CD14-positive monocyte (primary cell): ENCODE results near the gene TMEM116. TPM values are rescaled to one million over a fixed set of nuclear protein-coding genes. Genes with fewer than 3 reads are reported as not detected.

Source experiments
- DNase-seq, 3 donors: peaks; one replicate each; pipeline ENCODE4 v3.0.0-alpha.2; 2011 to 2022
- H2AFZ ChIP-seq: 2 replicates; pipeline ENCODE4 v1.6.0; 2012; ENCODE audit warnings: mild to moderate bottlenecking, low read depth, low read length, inconsistent platforms; ENCODE audit not compliant: insufficient read depth, poor library complexity, severe bottlenecking
- H3K27ac ChIP-seq, 2 donors: 1 replicate in 1 of 2; 2 replicates in 1 of 2; pipeline ENCODE4 v1.5.1; 2012 to 2013; ENCODE audit warnings: low read length in 2 of 2, control low read depth in 1 of 2, inconsistent platforms in 1 of 2, low read depth in 1 of 2, mild to moderate bottlenecking in 1 of 2
- H3K27me3 ChIP-seq, 2 donors: one replicate each; pipeline versions ENCODE4 v1.6.0 to v1.6.1; 2011 to 2013; ENCODE audit warnings: low read length in 2 of 2; ENCODE audit not compliant: control insufficient read depth in 2 of 2, insufficient read depth in 2 of 2
- H3K36me3 ChIP-seq, 2 donors: replicated peaks in 1 of 2; 1 replicate in 1 of 2; 2 replicates in 1 of 2; pipeline versions ENCODE4 v1.5.1 to v1.6.1; 2012 to 2013; ENCODE audit warnings: low read length in 2 of 2, control low read depth in 1 of 2, inconsistent platforms in 1 of 2, mild to moderate bottlenecking in 1 of 2; ENCODE audit not compliant: insufficient read depth in 2 of 2, control insufficient read depth in 1 of 2
- H3K4me1 ChIP-seq, 2 donors: 1 replicate in 1 of 2; 2 replicates in 1 of 2; pipeline versions ENCODE4 v1.5.1 to v1.6.1; 2012 to 2013; ENCODE audit warnings: low read length in 2 of 2, control low read depth in 1 of 2, inconsistent platforms in 1 of 2, mild to moderate bottlenecking in 1 of 2, moderate library complexity in 1 of 2; ENCODE audit not compliant: insufficient read depth in 2 of 2, control insufficient read depth in 1 of 2
- H3K4me2 ChIP-seq: replicated peaks from 2 replicates; pipeline ENCODE3; 2012; ENCODE audit warnings: low read length, moderate library complexity, mild to moderate bottlenecking; ENCODE audit not compliant: poor library complexity, severe bottlenecking; ENCODE audit errors: extremely low read depth
- H3K4me3 ChIP-seq, 3 experiments: fragments of 200-600 bp in 1 of 3; sonication (generic) in 1 of 3; replicated peaks in 1 of 3; 1 replicate in 2 of 3; 2 replicates in 1 of 3; pipeline ENCODE4 v1.5.1; 2011 to 2013; ENCODE audit warnings: low read length in 3 of 3, mild to moderate bottlenecking in 3 of 3, control low read depth in 2 of 3, low read depth in 2 of 3, inconsistent platforms in 1 of 3, moderate library complexity in 1 of 3
- H3K79me2 ChIP-seq: 2 replicates; pipeline ENCODE4 v1.6.0; 2012; ENCODE audit warnings: mild to moderate bottlenecking, control low read depth, inconsistent platforms, low read length, moderate library complexity; ENCODE audit not compliant: insufficient read depth
- H3K9ac ChIP-seq: 2 replicates; pipeline ENCODE4 v1.6.0; 2017; ENCODE audit warnings: low read length, mild to moderate bottlenecking; ENCODE audit not compliant: insufficient read depth, poor library complexity, severe bottlenecking
- H3K9me3 ChIP-seq, 2 donors: replicated peaks in 1 of 2; 1 replicate in 1 of 2; 2 replicates in 1 of 2; pipeline versions ENCODE4 v1.5.1 to v1.6.1; 2012 to 2013; ENCODE audit warnings: low read length in 2 of 2, control low read depth in 1 of 2; ENCODE audit not compliant: control insufficient read depth in 1 of 2, insufficient read depth in 1 of 2
- H4K20me1 ChIP-seq: 2 replicates; pipeline ENCODE4 v1.6.0; 2012; ENCODE audit warnings: mild to moderate bottlenecking, low read length, control low read depth, moderate library complexity; ENCODE audit not compliant: insufficient read depth
- H3K27ac Mint-ChIP-seq, 7 donors: one replicate each; pipeline ENCODE4 v1.8.0; 2020; ENCODE audit warnings: mild to moderate bottlenecking in 7 of 7, mixed read lengths in 7 of 7, moderate library complexity in 6 of 7, inconsistent platforms in 2 of 7
- H3K27me3 Mint-ChIP-seq, 3 donors: one replicate each; pipeline ENCODE4 v1.8.0; 2021 to 2022; ENCODE audit warnings: low read depth in 3 of 3, mild to moderate bottlenecking in 3 of 3, mixed read lengths in 3 of 3, moderate library complexity in 3 of 3, inconsistent platforms in 1 of 3
- H3K36me3 Mint-ChIP-seq, 2 donors: one replicate each; pipeline ENCODE4 v1.8.0; 2020; ENCODE audit warnings: mixed read lengths in 2 of 2, inconsistent platforms in 1 of 2, mild to moderate bottlenecking in 1 of 2
- H3K4me1 Mint-ChIP-seq: one replicate; pipeline ENCODE4 v1.8.0; 2020; ENCODE audit warnings: mild to moderate bottlenecking, mixed read lengths
- H3K4me3 Mint-ChIP-seq, 2 donors: one replicate each; pipeline ENCODE4 v1.8.0; 2020; ENCODE audit warnings: mild to moderate bottlenecking in 2 of 2, mixed read lengths in 2 of 2, moderate library complexity in 1 of 2
- H3K9me3 Mint-ChIP-seq, 7 donors: one replicate each; pipeline ENCODE4 v1.8.0; 2020 to 2022; ENCODE audit warnings: mixed read lengths in 7 of 7, mild to moderate bottlenecking in 6 of 7, moderate library complexity in 6 of 7, inconsistent platforms in 2 of 7
- WGBS: methylation state at CpG from one replicate; pipeline ENCODE4 v1.1.5; 2013; ENCODE audit warnings: missing lambda C conversion rate; ENCODE audit not compliant: insufficient coverage; 5-methylcytosine and 5-hydroxymethylcytosine counted together
- intact Hi-C, 2 donors: fragments of 100-400 bp; cut with micrococcal nuclease; formaldehyde crosslinking; loops; one replicate each; pipeline versions ENCODE4 v1.15.0 to v1.15.1; 2023
- polyA plus RNA-seq, 3 donors: library from polyadenylated mRNA; depleted of rRNA in 1 of 3; unstranded in 2 of 3; stranded (reverse) in 1 of 3; fragments of 300-500 nt in 2 of 3; fragments of >200 nt in 1 of 3; fragmentation: Illumina TruSeq in 2 of 3; gene quantifications; 1 replicate in 2 of 3; 2 replicates in 1 of 3; pipeline ENCODE4 v1.2.3, GENCODE V29; 2012 to 2021
- TF ChIP-seq, protein P1 (sequence below): fragments of 200-600 bp; IDR thresholded peaks from one replicate; pipeline ENCODE4 v1.8.0; 2022; ENCODE audit warnings: antibody characterized with exemption, mild to moderate bottlenecking

Gene TMEM116
- polyA plus RNA-seq, 3 donors: 5.6 to 11.6 (median 8.3) TPM

GRCh38 chr12:112025808-112026375 lies 12.9 kb upstream of the TMEM116 start:
- no peak overlapping the region for H2AFZ ChIP-seq
- peaks cover 45% of the 10 kb centered on the region for H3K79me2 ChIP-seq
- TF ChIP-seq, protein P1, sequence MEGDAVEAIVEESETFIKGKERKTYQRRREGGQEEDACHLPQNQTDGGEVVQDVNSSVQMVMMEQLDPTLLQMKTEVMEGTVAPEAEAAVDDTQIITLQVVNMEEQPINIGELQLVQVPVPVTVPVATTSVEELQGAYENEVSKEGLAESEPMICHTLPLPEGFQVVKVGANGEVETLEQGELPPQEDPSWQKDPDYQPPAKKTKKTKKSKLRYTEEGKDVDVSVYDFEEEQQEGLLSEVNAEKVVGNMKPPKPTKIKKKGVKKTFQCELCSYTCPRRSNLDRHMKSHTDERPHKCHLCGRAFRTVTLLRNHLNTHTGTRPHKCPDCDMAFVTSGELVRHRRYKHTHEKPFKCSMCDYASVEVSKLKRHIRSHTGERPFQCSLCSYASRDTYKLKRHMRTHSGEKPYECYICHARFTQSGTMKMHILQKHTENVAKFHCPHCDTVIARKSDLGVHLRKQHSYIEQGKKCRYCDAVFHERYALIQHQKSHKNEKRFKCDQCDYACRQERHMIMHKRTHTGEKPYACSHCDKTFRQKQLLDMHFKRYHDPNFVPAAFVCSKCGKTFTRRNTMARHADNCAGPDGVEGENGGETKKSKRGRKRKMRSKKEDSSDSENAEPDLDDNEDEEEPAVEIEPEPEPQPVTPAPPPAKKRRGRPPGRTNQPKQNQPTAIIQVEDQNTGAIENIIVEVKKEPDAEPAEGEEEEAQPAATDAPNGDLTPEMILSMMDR: no peak
- no peaks in the 10 kb centered on the region for H3K27me3 ChIP-seq
- peaks cover 10 to 11% of the 10 kb centered on the region in 2 donors for H3K4me1 ChIP-seq
- H3K27ac ChIP-seq: peak overlapping the region in 1 of 2 donors; percentile 63
- H4K20me1 ChIP-seq: peaks cover 59% of the 10 kb centered on the region
- H3K9me3 Mint-ChIP-seq: no peaks in the 10 kb centered on the region
- peak overlapping the region in 5 of 7 donors; percentile 26 to 88 (median 70) for H3K27ac Mint-ChIP-seq
- H3K4me2 ChIP-seq: no peak overlapping the region
- intact Hi-C loops: no loop called here
- DNase-seq: no peak
- no peak overlapping the region for H3K4me3 ChIP-seq
- H3K27me3 Mint-ChIP-seq: no peaks in the 10 kb centered on the region
- peaks cover 19% of the 10 kb centered on the region for H3K4me1 Mint-ChIP-seq
- H3K9ac ChIP-seq: no peak overlapping the region
- peaks cover 55 to 77% of the 10 kb centered on the region in 2 donors for H3K36me3 Mint-ChIP-seq
- H3K9me3 ChIP-seq: no peaks in the 10 kb centered on the region
- peaks cover 41 to 74% of the 10 kb centered on the region in 2 donors for H3K36me3 ChIP-seq
- WGBS: 87% methylated on average over 3 of the region's 4 CpGs
- H3K4me3 Mint-ChIP-seq: no peak overlapping the region

GRCh38 chr12:112023759-112024396 lies 10.9 kb upstream of the TMEM116 start:
- Mint-ChIP-seq H3K27ac (peak overlapping the region in 1 of 7 donors; percentile 32), H3K27me3 (no peaks in the 10 kb centered on the region), H3K4me3 (no peak overlapping the region), H3K36me3 (peaks cover 58 to 81% of the 10 kb centered on the region in 2 donors), H3K4me1 (peaks cover 18% of the 10 kb centered on the region), H3K9me3 (no peaks in the 10 kb centered on the region)
- Histone ChIP-seq H3K79me2 (peaks cover 65% of the 10 kb centered on the region), H2AFZ (no peak overlapping the region), H4K20me1 (peaks cover 78% of the 10 kb centered on the region), H3K4me2 (no peak overlapping the region), H3K27ac (no peak overlapping the region), H3K27me3 (no peaks in the 10 kb centered on the region), H3K4me1 (peaks cover 2 to 3% of the 10 kb centered on the region in 2 donors), H3K9me3 (no peaks in the 10 kb centered on the region), H3K4me3 (no peak overlapping the region), H3K9ac (no peak overlapping the region), H3K36me3 (peaks cover 58 to 85% of the 10 kb centered on the region in 2 donors)
- TF ChIP-seq, protein P1: no peak
- DNase-seq: no peak
- WGBS: 100% methylated on average over 1 of the region's 4 CpGs
- intact Hi-C loops: no loop called here
